WTC11 (cell line): ENCODE measurements around the gene TP73.

Experiments
- AFF4 ChIP-seq: sonication (generic); formaldehyde crosslinking; IDR thresholded peaks from 2 replicates; pipeline ENCODE4 v1.8.1; 2023; ENCODE audit warnings: mild to moderate bottlenecking, missing genetic modification reagents, borderline replicate concordance
- CREM ChIP-seq: sonication (generic); formaldehyde crosslinking; IDR thresholded peaks from 2 replicates; pipeline ENCODE4 v1.8.1; 2022; ENCODE audit warnings: mild to moderate bottlenecking, missing genetic modification reagents, moderate library complexity
- E2F1 ChIP-seq: sonication (generic); formaldehyde crosslinking; IDR thresholded peaks from 2 replicates; pipeline ENCODE4 v1.8.0; 2022; ENCODE audit warnings: mild to moderate bottlenecking, missing genetic modification reagents
- ESRRA ChIP-seq: sonication (generic); formaldehyde crosslinking; IDR thresholded peaks from 2 replicates; pipeline ENCODE4 v1.8.1; 2022; ENCODE audit warnings: mild to moderate bottlenecking, missing genetic modification reagents, borderline replicate concordance
- GABPB1 ChIP-seq: sonication (generic); formaldehyde crosslinking; IDR thresholded peaks from 2 replicates; pipeline ENCODE4 v1.8.1; 2023; ENCODE audit warnings: mild to moderate bottlenecking, missing genetic modification reagents
- HMGXB4 ChIP-seq: sonication (generic); formaldehyde crosslinking; IDR thresholded peaks from 2 replicates; pipeline ENCODE4 v1.8.1; 2023; ENCODE audit warnings: mild to moderate bottlenecking, moderate library complexity, missing genetic modification reagents
- JUN ChIP-seq: sonication (generic); formaldehyde crosslinking; IDR thresholded peaks from 2 replicates; pipeline ENCODE4 v1.8.0; 2023; ENCODE audit warnings: mild to moderate bottlenecking, missing genetic modification reagents
- MAX ChIP-seq: sonication (generic); formaldehyde crosslinking; IDR thresholded peaks from 2 replicates; pipeline ENCODE4 v1.8.0; 2022; ENCODE audit warnings: mild to moderate bottlenecking, missing genetic modification reagents
- MLX ChIP-seq: sonication (generic); formaldehyde crosslinking; IDR thresholded peaks from 2 replicates; pipeline ENCODE4 v1.8.1; 2023; ENCODE audit warnings: mild to moderate bottlenecking, missing genetic modification reagents, moderate library complexity
- USF2 ChIP-seq: sonication (generic); formaldehyde crosslinking; IDR thresholded peaks from 2 replicates; pipeline ENCODE4 v1.8.1; 2023; ENCODE audit warnings: mild to moderate bottlenecking, missing genetic modification reagents, moderate library complexity
- ZBTB21 ChIP-seq: sonication (generic); formaldehyde crosslinking; IDR thresholded peaks from 2 replicates; pipeline ENCODE4 v1.8.1; 2023; ENCODE audit warnings: mild to moderate bottlenecking, missing genetic modification reagents, borderline replicate concordance
- ZNF532 ChIP-seq: fragments of 250-450 bp; sonication (Bioruptor Pico); IDR thresholded peaks from 2 replicates; pipeline ENCODE4 v1.9.0; 2021; ENCODE audit warnings: mild to moderate bottlenecking, borderline replicate concordance
- TF ChIP-seq, protein P1 (sequence below): fragments of 200-600 bp; IDR thresholded peaks from 2 replicates; pipeline ENCODE4 v1.8.0; 2022; ENCODE audit warnings: antibody characterized with exemption
- TF ChIP-seq, protein P2 (sequence below): sonication (generic); formaldehyde crosslinking; IDR thresholded peaks from 2 replicates; pipeline ENCODE4 v1.8.0; 2022; ENCODE audit warnings: mild to moderate bottlenecking, missing genetic modification reagents

- TF ChIP-seq, protein P1, sequence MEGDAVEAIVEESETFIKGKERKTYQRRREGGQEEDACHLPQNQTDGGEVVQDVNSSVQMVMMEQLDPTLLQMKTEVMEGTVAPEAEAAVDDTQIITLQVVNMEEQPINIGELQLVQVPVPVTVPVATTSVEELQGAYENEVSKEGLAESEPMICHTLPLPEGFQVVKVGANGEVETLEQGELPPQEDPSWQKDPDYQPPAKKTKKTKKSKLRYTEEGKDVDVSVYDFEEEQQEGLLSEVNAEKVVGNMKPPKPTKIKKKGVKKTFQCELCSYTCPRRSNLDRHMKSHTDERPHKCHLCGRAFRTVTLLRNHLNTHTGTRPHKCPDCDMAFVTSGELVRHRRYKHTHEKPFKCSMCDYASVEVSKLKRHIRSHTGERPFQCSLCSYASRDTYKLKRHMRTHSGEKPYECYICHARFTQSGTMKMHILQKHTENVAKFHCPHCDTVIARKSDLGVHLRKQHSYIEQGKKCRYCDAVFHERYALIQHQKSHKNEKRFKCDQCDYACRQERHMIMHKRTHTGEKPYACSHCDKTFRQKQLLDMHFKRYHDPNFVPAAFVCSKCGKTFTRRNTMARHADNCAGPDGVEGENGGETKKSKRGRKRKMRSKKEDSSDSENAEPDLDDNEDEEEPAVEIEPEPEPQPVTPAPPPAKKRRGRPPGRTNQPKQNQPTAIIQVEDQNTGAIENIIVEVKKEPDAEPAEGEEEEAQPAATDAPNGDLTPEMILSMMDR: no peak
- TF ChIP-seq, protein P2, sequence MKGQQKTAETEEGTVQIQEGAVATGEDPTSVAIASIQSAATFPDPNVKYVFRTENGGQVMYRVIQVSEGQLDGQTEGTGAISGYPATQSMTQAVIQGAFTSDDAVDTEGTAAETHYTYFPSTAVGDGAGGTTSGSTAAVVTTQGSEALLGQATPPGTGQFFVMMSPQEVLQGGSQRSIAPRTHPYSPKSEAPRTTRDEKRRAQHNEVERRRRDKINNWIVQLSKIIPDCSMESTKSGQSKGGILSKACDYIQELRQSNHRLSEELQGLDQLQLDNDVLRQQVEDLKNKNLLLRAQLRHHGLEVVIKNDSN (CRISPR knock-in tag): no peak
- TF ChIP-seq HMGXB4: no peak
- no peak for TF ChIP-seq E2F1 (CRISPR knock-in tag)
- no peak for TF ChIP-seq JUN
- no peak for TF ChIP-seq ZNF532 (CRISPR knock-in tag)
- no peak for TF ChIP-seq MLX (CRISPR knock-in tag)
- no peak for TF ChIP-seq GABPB1 (CRISPR knock-in tag)
- TF ChIP-seq CREM (CRISPR knock-in tag): no peak
- no peak for TF ChIP-seq ZBTB21 (CRISPR knock-in tag)
- no peak for TF ChIP-seq MAX (CRISPR knock-in tag)
- no peak for TF ChIP-seq USF2 (CRISPR knock-in tag)
- no peak for TF ChIP-seq AFF4
- TF ChIP-seq ESRRA (CRISPR knock-in tag): no peak
Observed at GRCh38 chr1:3779265-3779911, 127.1 kb downstream of the TP73 start.
